Brain microvascular endothelial cell (primary cell): ENCODE measurements around the gene FAM120C.
A peak's percentile ranks its signal among the peaks of the same experiment; 100 is the strongest.

ENCODE experiments used
- DNase-seq: peaks from one replicate; pipeline ENCODE4 v3.0.0-alpha.2; 2020
- H3K27ac ChIP-seq: fragments of 250-450 bp; sonication (Bioruptor Pico); 2 replicates; pipeline ENCODE4 v1.5.1; 2020; ENCODE audit warnings: mild to moderate bottlenecking, moderate library complexity
- H3K27me3 ChIP-seq: fragments of 250-450 bp; sonication (Bioruptor Pico); replicated peaks from 2 replicates; pipeline ENCODE4 v1.5.1; 2020; ENCODE audit warnings: mild to moderate bottlenecking
- H3K36me3 ChIP-seq: fragments of 250-450 bp; sonication (Bioruptor Pico); replicated peaks from 2 replicates; pipeline ENCODE4 v1.5.1; 2020; ENCODE audit warnings: mild to moderate bottlenecking
- H3K4me3 ChIP-seq: 2 replicates; pipeline ENCODE4 v1.5.1; 2011; ENCODE audit warnings: low read depth, mild to moderate bottlenecking, control low read depth, low read length, moderate library complexity
- CTCF ChIP-seq: IDR thresholded peaks from 2 replicates; pipeline ENCODE4 v1.5.1; 2011; ENCODE audit warnings: low read depth, mild to moderate bottlenecking, moderate library complexity, low read length, control low read depth, inconsistent platforms; ENCODE audit errors: missing control alignments
- in situ Hi-C: cut with HindIII; loops from 2 replicates; pipeline ENCODE4 v1.10.0; 2017; ENCODE audit warnings: low sequenced_read_pairs, low pct_ligation_motif_present

FAM120C gene

GRCh38 chrX:54063361-54063760 is 119.7 kb downstream of the FAM120C start:
- Histone ChIP-seq H3K4me3 (no peak overlapping the region), H3K27me3 (no peaks in the 10 kb centered on the region), H3K36me3 (no peaks in the 10 kb centered on the region), H3K27ac (no peak overlapping the region)
- no peak for DNase-seq
- in situ Hi-C loops: no loop called here
- no peak for TF ChIP-seq CTCF

DNA sequence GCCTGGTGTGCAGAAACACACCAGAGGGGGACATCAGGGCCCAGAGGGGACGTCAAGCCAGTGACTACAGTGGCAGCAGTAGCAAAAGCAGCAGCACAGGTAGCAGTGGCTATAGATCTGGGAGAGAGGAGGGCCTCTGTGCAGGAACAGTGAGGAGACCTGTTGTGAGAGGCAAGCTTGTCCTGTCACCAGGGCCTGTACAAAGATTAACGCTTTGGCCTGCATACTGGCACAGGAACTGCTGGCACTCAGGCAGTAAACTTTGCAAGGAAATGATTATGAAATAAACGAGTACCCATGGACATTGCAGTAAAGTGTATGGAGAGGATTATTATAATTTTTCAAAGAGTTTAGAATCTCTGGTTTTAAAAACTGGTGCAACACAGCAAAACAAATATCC is 133.3 kb downstream of the FAM120C start:
- DNase-seq: no peak
- H3K36me3 ChIP-seq: no peaks in the 10 kb centered on the region
- in situ Hi-C loops: no loop called here
- no peaks in the 10 kb centered on the region for H3K27me3 ChIP-seq
- no peak overlapping the region for H3K4me3 ChIP-seq
- no peak overlapping the region for H3K27ac ChIP-seq
- no peak for TF ChIP-seq CTCF

- TF ChIP-seq CTCF: no peak
- Histone ChIP-seq H3K27ac (no peak overlapping the region), H3K27me3 (no peaks in the 10 kb centered on the region), H3K4me3 (no peak overlapping the region), H3K36me3 (no peaks in the 10 kb centered on the region)
- DNase-seq: no peak
- in situ Hi-C loops: no loop called here
Observed at GRCh38 chrX:54048412-54048811, 134.6 kb downstream of the FAM120C start.

GRCh38 chrX:54045563-54046228 is 137.4 kb downstream of the FAM120C start:
- no peak for TF ChIP-seq CTCF
- in situ Hi-C loops: no loop called here
- DNase-seq: no peak
- Histone ChIP-seq H3K27ac (no peak overlapping the region), H3K36me3 (no peaks in the 10 kb centered on the region), H3K4me3 (no peak overlapping the region), H3K27me3 (no peaks in the 10 kb centered on the region)

GRCh38 chrX:54044877-54045338 is 138.1 kb downstream of the FAM120C start:
- Histone ChIP-seq H3K27ac (peak overlapping the region; percentile 93), H3K36me3 (peaks cover 3% of the 10 kb centered on the region), H3K27me3 (no peaks in the 10 kb centered on the region), H3K4me3 (peak overlapping the region; percentile 54)
- no peak for TF ChIP-seq CTCF
- DNase-seq: no peak
- in situ Hi-C loops: no loop called here
